Testis (tissue), 2 donors: ENCODE measurements around the gene LETM1.

Experiments used
- POLR2A ChIP-seq: fragments of 450-650 bp; IDR thresholded peaks from one replicate; pipeline ENCODE4 v1.6.1; 2017; ENCODE audit warnings: antibody characterized with exemption, mild to moderate bottlenecking, moderate library complexity
- TF ChIP-seq, protein P1 (sequence below), 3 experiments: fragments of 450-650 bp in 2 of 3; fragments of 200-600 bp in 1 of 3; sonication (generic) in 1 of 3; IDR thresholded peaks; one replicate each; pipeline ENCODE4 v1.5.1; 2016 to 2019; ENCODE audit warnings: antibody characterized with exemption in 3 of 3, mild to moderate bottlenecking in 2 of 3, moderate library complexity in 1 of 3

DNA sequence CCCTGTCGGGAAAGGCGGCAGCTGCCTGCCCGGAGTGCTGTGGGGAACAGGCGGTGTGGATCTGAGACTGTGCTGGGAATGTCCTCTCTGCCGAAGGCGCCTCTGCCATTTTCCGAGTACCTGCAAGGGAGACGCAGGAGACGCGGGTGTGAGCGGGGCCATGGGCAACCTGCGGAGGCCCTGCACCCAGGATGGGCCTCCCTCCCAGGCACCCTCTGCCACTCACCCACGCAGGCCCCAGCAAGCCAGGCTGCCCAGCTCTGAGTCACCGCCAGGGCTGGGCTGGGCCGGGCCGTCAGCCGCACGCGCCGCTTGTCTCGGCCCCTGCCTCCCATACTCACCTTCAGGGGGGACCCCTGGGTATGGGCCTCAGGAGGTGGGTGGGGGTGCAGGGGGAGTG is 66.4 kb downstream of the LETM1 start:
- TF ChIP-seq, protein P1, sequence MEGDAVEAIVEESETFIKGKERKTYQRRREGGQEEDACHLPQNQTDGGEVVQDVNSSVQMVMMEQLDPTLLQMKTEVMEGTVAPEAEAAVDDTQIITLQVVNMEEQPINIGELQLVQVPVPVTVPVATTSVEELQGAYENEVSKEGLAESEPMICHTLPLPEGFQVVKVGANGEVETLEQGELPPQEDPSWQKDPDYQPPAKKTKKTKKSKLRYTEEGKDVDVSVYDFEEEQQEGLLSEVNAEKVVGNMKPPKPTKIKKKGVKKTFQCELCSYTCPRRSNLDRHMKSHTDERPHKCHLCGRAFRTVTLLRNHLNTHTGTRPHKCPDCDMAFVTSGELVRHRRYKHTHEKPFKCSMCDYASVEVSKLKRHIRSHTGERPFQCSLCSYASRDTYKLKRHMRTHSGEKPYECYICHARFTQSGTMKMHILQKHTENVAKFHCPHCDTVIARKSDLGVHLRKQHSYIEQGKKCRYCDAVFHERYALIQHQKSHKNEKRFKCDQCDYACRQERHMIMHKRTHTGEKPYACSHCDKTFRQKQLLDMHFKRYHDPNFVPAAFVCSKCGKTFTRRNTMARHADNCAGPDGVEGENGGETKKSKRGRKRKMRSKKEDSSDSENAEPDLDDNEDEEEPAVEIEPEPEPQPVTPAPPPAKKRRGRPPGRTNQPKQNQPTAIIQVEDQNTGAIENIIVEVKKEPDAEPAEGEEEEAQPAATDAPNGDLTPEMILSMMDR (IDR thresholded peaks at IDR 0.05) = no peak
- TF ChIP-seq POLR2A = no peak
